ENCODE measurements around the gene STXBP6.

The STXBP6 gene

GRCh38 chr14:25015761-25016160 is 34.2 kb downstream of the STXBP6 start:
- DNase-seq (ENCODE audit: low read depth), result no peak

- no peak for DNase-seq (ENCODE audit: low read depth)
These were observed 35.5 kb downstream of the STXBP6 start for GRCh38 chr14:25014440-25014839.

GRCh38 chr14:25011095-25011494 is 38.9 kb downstream of the STXBP6 start:
- no peak for DNase-seq (ENCODE audit: low read depth)

GRCh38 chr14:25010471-25010870 is 39.5 kb downstream of the STXBP6 start:
- DNase-seq (ENCODE audit: low read depth), result no peak

- no peak for DNase-seq (ENCODE audit: low read depth)
These were observed 40.1 kb downstream of the STXBP6 start for GRCh38 chr14:25009891-25010290.

GRCh38 chr14:25007832-25008231 is 42.1 kb downstream of the STXBP6 start:
- DNase-seq (ENCODE audit: low read depth), result no peak

GRCh38 chr14:25006961-25007795 is 42.8 kb downstream of the STXBP6 start:
- no peak for DNase-seq (ENCODE audit: low read depth)

GRCh38 chr14:25006031-25006430 is 43.9 kb downstream of the STXBP6 start:
- no peak for DNase-seq (ENCODE audit: low read depth)

GRCh38 chr14:25004389-25004809 is 45.5 kb downstream of the STXBP6 start:
- DNase-seq (ENCODE audit: low read depth), result no peak

GRCh38 chr14:25003537-25003936 is 46.4 kb downstream of the STXBP6 start:
- DNase-seq (ENCODE audit: low read depth), result no peak

- no peak for DNase-seq (ENCODE audit: low read depth)
These were observed 48.3 kb downstream of the STXBP6 start for GRCh38 chr14:25001601-25002000.

- no peak for DNase-seq (ENCODE audit: low read depth)
These were observed 48.8 kb downstream of the STXBP6 start for GRCh38 chr14:25001156-25001555.

- DNase-seq (ENCODE audit: low read depth), result no peak
These were observed 50.8 kb downstream of the STXBP6 start for GRCh38 chr14:24999157-24999556.

GRCh38 chr14:24996930-24997725 is 52.8 kb downstream of the STXBP6 start:
- no peak for DNase-seq (ENCODE audit: low read depth)

GRCh38 chr14:24995016-24995415 is 54.9 kb downstream of the STXBP6 start:
- no peak for DNase-seq (ENCODE audit: low read depth)

- DNase-seq (ENCODE audit: low read depth), result no peak
These were observed 56.3 kb downstream of the STXBP6 start for GRCh38 chr14:24993631-24994030.

- DNase-seq (ENCODE audit: low read depth), result no peak
These were observed 57.2 kb downstream of the STXBP6 start for GRCh38 chr14:24992624-24993360.

- DNase-seq (ENCODE audit: low read depth), result no peak
These were observed 58.1 kb downstream of the STXBP6 start for GRCh38 chr14:24991821-24992220.

GRCh38 chr14:24991288-24991687 is 58.7 kb downstream of the STXBP6 start:
- DNase-seq (ENCODE audit: low read depth), result no peak

GRCh38 chr14:24990773-24991172 is 59.2 kb downstream of the STXBP6 start:
- DNase-seq (ENCODE audit: low read depth), result no peak

GRCh38 chr14:24990050-24990449 is 59.9 kb downstream of the STXBP6 start:
- DNase-seq (ENCODE audit: low read depth), result no peak

GRCh38 chr14:24988760-24989159 is 61.2 kb downstream of the STXBP6 start:
- no peak for DNase-seq (ENCODE audit: low read depth)

Data from GM04504 (cell line).